H7 (cell line): ENCODE measurements around the gene APOA5. TPM values are rescaled to one million over a fixed set of nuclear protein-coding genes. Genes with fewer than 3 reads are reported as not detected.
A peak's percentile ranks its signal among the peaks of the same experiment; 100 is the strongest.
"Not testable (repeated sequence)": the region's sequence is repeated elsewhere in the genome, so short reads cannot be mapped to it uniquely, and the experiment has no call there.

Source experiments
- DNase-seq: peaks from one replicate; pipeline ENCODE4 v3.0.0; 2012
- H3K27me3 ChIP-seq: 2 replicates; pipeline ENCODE4 v1.6.0; 2011; ENCODE audit warnings: mild to moderate bottlenecking, low read length; ENCODE audit not compliant: control insufficient read depth, insufficient read depth
- H3K36me3 ChIP-seq: replicated peaks from 2 replicates; pipeline ENCODE4 v1.5.1; 2011; ENCODE audit warnings: low read length; ENCODE audit not compliant: control insufficient read depth, insufficient read depth
- H3K4me3 ChIP-seq: 2 replicates; pipeline ENCODE4 v1.5.1; 2011; ENCODE audit warnings: low read depth, mild to moderate bottlenecking, control low read depth, low read length, moderate library complexity; ENCODE audit not compliant: insufficient read depth
- total RNA-seq: library from RNA; depleted of rRNA; stranded (reverse); fragments of >200 nt; shearing (Covaris generic); gene quantifications from 2 replicates; pipeline ENCODE4 v1.2.3, GENCODE V29; 2014

The APOA5 gene
- total RNA-seq, 1 experiment from 2014 or later, result 0.07 TPM

DNA sequence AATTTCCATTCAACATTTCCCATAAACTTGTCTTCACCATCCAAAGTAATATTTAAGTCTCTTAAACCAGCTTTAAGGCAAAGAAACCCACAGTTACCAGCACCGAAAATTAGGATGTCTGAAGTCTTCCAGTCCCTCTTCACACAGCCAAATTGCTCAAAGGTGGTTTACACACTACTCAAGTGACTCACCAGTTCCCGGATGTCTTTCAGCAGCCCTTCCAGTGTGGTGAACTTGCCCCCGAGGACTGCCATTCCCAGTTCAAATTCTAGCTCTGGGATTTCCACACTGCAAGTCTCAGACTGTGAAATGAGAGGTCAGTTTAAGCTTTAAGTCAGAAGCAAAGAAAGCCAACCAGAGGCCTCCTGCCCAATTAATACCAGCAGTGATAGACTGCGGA, 9.0 kb downstream of the APOA5 start:
- no peaks in the 10 kb centered on the region for H3K27me3 ChIP-seq
- DNase-seq, result no peak
- no peak overlapping the region for H3K4me3 ChIP-seq
- H3K36me3 ChIP-seq, result peaks cover 50% of the 10 kb centered on the region

GRCh38 chr11:116778556-116778955, 13.1 kb downstream of the APOA5 start:
- H3K27me3 ChIP-seq, result no peaks in the 10 kb centered on the region
- DNase-seq, result no peak
- H3K36me3 ChIP-seq, result peaks cover 27% of the 10 kb centered on the region
- H3K4me3 ChIP-seq, result no peak overlapping the region

DNA sequence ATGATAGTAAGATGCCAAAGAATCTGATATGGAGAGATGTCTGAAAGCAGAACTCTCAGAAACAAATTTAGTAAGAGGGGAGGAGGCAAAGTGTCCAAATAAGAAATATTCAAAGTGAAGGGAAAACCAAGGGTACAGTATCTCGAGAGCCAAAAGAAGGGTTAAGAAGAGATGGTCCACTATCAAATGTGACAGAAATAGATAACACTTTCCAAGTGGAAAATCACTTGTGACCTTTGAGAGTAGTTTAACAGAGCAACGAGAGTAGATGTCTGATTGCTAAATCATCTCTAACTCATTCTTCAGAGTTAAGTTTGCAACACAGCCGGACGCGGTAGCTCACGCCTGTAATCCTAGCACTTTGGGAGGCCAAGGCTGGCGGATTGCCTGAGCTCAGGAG, 14.6 kb downstream of the APOA5 start:
- no peak overlapping the region for H3K4me3 ChIP-seq
- DNase-seq, result no peak
- no peaks in the 10 kb centered on the region for H3K27me3 ChIP-seq
- H3K36me3 ChIP-seq, result peaks cover 13% of the 10 kb centered on the region

DNA sequence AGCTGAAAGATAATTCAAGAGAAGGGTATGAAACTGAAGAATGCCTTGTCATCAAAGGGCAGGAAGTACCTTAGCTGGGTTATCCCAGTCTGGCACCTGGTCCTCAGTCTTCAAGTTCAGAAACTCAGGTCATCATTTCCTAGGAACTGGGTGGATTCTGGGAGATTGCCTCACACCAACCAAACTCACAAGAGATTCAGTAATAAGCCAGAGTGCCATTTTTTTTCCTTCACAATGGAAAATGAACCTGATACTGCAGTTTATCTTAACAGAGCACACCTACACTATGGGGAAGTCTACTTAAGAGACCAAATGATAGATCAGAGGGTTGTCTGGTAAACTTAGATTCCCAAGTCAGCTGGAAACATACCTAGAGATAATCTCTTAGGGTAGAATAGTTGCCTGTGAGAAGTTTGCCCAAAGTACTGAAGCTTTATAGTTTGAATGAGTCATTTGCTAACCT, 15.1 kb downstream of the APOA5 start:
- no peak overlapping the region for H3K4me3 ChIP-seq
- H3K27me3 ChIP-seq, result no peaks in the 10 kb centered on the region
- DNase-seq, result no peak
- peaks cover 11% of the 10 kb centered on the region for H3K36me3 ChIP-seq

DNA sequence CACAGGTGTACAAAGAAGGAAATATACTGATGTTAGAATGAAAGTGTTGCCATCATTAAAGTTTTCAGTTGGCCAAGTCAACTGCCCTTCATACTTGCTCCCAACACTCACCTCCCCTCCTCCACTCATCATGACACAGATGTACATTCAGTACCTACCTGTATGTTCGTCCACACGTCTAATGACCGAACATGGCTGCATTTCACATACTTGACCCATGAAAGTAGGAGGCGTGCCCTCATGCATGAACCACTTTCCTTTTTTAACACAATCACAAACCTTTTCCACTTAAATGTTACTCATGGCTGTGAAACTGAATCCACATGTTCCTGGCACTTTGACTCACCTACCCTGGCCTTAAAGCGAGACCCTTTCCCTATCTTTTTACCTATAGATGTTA, 15.7 kb downstream of the APOA5 start:
- DNase-seq, result no peak
- Histone ChIP-seq H3K36me3 (peaks cover 10% of the 10 kb centered on the region), H3K27me3 (no peaks in the 10 kb centered on the region), H3K4me3 (no peak overlapping the region)

GRCh38 chr11:116774661-116775060, 17.0 kb downstream of the APOA5 start:
- Histone ChIP-seq H3K4me3 (no peak overlapping the region), H3K36me3 (peaks cover 8% of the 10 kb centered on the region), H3K27me3 (no peaks in the 10 kb centered on the region)
- peak; percentile 29 for DNase-seq

DNA sequence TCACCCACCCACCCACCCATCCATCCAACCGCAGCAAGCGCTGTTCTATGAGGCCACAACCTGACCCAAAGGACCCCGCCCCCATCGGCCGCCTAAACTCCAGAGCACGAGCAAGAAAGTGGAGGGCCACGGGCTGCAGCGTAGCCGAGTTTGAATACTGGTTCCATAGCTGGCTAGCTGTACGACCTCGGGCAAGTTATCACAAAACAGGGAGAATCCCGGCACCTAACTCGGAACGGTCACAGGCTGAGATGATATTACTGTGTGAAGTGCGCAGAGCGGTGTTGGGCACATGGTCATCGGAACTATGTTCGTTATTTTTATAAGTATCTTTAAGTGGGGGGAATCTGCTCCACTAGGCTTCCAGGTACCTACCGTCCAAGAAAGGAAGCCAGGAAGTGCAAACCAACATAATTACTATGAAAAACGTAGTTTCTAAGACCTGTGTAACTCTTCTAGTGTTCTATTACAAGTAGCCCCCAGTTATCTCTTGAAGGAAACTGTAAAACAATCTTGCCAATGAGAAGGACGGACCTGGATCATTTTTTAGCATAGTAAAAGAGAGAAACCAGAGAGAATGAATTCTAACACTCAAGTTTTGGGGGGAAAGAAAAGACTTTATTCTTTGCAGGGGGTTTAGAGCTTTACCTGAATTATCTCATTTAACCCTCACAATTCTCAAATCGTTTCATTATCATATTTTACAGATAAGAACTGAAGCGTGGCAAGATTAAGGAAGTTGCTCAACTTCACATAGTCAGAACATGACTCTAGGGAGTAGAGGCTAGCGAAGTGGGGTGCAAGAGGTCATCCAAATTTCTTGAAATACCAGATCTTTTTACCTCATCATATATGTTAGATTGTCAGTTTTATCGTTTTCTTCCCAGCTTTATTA, 18.2 kb downstream of the APOA5 start:
- DNase-seq, result no peak
- Histone ChIP-seq H3K27me3 (no peaks in the 10 kb centered on the region), H3K4me3 (peak overlapping the region; percentile 83), H3K36me3 (peaks cover 6% of the 10 kb centered on the region)

DNA sequence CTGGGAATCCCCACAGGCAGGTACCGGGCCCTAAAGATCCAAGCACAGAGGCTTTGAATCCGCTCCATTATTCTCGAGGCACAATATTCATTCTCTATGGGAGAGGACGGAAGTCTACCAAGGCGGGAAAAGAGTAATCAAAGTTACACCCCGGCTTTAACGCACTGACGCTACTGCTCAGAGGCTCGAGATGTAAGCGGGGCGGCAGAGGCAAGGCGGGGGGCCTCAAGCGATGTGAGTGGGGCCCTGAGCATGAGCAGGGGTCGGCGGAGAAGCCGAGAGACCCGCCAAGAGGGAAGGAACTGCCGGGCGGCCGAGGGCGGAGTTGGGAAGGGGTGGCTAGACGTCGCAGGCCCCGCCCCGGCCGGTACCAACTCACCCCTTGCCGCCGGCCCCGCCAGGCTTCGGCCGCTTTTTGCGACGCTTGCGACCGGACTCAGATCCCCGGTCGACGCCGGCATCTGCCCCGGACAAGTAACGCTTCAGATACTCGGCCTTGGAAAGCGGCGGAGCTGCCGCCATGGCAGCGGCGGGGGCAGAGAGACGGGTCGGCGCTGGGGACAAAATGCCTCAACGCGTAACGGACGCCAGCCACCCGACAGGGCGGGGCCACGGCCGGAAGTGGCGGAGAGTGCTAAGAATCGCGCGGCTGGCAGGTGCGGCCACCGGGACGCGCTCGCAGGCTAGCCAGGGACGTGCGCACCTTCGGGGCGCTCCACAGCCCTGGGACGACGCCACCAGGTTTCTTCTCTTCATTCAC, 19.1 kb downstream of the APOA5 start, which contains the start of gene BUD13:
BUD13 (minus strand) TSS at position 545 of the 760 bp plus-strand sequence; CDS start at position 522, 23 bp downstream.
- DNase-seq, result peak; percentile 96
- no peaks in the 10 kb centered on the region for H3K27me3 ChIP-seq
- H3K4me3 ChIP-seq, result peak within 1 kb of the TSS; percentile 83
- H3K36me3 ChIP-seq, result peaks cover 3% of the 10 kb centered on the region

- Histone ChIP-seq H3K4me3 (peak overlapping the region; percentile 83), H3K36me3 (peaks cover 2% of the 10 kb centered on the region), H3K27me3 (no peaks in the 10 kb centered on the region)
- no peak for DNase-seq
These were observed 19.7 kb downstream of the APOA5 start for GRCh38 chr11:116771935-116772334.

DNA sequence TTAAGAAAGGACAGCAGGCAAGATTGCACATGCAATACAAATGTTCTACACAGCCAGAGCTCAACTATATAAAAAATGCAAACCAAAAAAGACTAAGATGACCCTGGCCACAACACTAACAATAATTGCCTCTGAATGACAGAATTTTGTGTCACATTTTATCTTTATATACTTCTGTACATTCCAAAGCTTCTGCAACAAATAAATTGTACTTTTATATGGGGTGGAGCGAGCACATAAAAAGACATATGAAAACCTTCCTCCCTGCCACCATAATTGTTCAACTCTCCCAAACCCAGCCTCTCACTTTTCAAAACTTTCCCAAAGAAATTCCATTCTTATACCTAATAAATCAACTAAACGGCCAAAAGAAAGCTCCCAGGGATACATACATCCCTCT, 29.5 kb downstream of the APOA5 start:
- DNase-seq, result no peak
- peaks cover 27% of the 10 kb centered on the region for H3K36me3 ChIP-seq
- no peaks in the 10 kb centered on the region for H3K27me3 ChIP-seq
- no peak overlapping the region for H3K4me3 ChIP-seq

DNA sequence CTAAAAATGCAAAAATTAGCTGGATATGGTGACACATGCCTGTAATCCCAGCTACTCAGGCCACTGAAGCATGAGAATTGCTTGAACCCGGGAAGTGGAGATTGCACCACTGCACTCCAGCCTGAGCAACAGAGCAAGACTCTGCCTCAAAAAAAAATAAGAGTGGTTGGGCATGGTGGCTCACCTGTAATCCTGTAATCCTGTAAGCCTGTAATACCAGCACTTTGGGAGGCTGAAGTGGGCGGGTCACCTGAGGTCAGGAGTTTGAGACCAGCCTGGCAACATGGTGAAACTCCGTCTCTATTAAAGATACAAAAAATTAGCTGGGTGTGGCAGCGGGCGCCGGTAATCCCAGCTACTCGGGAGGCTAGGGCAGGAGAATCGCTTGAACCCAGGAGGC, 35.6 kb downstream of the APOA5 start:
- not testable (repeated sequence) for H3K27me3 ChIP-seq, H3K4me3 ChIP-seq, DNase-seq
- peaks cover 22% of the 10 kb centered on the region for H3K36me3 ChIP-seq

GRCh38 chr11:116750070-116750718, 41.5 kb downstream of the APOA5 start:
- no peak for DNase-seq
- H3K27me3 ChIP-seq, result no peaks in the 10 kb centered on the region
- peaks cover 17% of the 10 kb centered on the region for H3K36me3 ChIP-seq
- H3K4me3 ChIP-seq, result no peak overlapping the region

DNA sequence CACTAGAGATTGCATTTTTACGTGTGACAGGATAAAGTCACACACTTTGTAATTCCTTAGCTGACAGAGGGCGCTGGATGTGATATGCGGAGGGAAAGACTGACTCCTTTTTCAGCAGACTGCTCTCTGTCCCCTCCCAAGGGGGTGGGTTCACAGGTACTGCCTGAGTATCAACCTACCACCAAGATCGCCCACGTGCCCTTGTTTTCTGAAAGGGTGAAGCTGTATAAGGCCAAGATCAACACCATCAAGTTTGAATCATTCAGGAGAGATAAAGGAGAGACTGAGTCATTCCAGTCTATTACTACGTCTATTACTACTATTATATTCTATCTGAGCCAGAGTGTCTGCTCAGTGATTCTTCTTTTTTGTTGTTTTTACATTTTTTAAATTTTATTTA, 49.6 kb downstream of the APOA5 start:
- Histone ChIP-seq H3K36me3 (peaks cover 3% of the 10 kb centered on the region), H3K27me3 (no peaks in the 10 kb centered on the region), H3K4me3 (no peak overlapping the region)
- DNase-seq, result no peak

DNA sequence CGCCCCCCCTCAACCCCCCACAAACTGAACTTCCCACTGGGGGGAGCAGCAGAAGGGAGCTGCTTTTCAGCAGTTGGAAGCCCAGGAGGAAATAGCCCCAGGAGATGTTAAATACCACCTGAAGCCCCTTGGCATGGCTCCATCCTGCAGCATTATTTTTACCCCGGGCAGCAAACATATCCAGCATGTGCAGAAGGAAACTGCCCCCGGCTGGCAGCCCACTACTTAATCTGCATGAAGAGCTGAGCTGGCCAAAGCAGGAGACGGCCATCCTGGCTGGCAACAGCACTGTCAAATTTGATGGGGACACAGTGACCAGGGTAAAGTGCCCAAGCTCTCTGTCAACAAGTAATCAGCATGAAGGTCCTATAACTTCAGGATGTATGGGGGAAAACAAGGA, 50.9 kb downstream of the APOA5 start:
- H3K4me3 ChIP-seq, result no peak overlapping the region
- no peak for DNase-seq
- H3K36me3 ChIP-seq, result no peaks in the 10 kb centered on the region
- no peaks in the 10 kb centered on the region for H3K27me3 ChIP-seq
